Fibroblast of lung (primary cell): ENCODE measurements around the gene CDY2B. TPM values are rescaled to one million over a fixed set of nuclear protein-coding genes. Genes with fewer than 3 reads are reported as not detected.
"Not testable (repeated sequence)": the region's sequence is repeated elsewhere in the genome, so short reads cannot be mapped to it uniquely, and the experiment has no call there.

Experiments used
- DNase-seq, 2 donors: peaks; one replicate each; pipeline versions ENCODE4 v3.0.0 to v3.0.0-alpha.2; 2010; ENCODE audit warnings: low read depth in 2 of 2
- H2AFZ ChIP-seq: 2 replicates; pipeline ENCODE4 v1.5.1; 2012; ENCODE audit warnings: low read length, control low read depth, inconsistent platforms
- H3K27ac ChIP-seq: 2 replicates; pipeline ENCODE4 v1.5.1; 2011; ENCODE audit warnings: low read length, control low read depth; ENCODE audit not compliant: insufficient read depth
- H3K27me3 ChIP-seq: 2 replicates; pipeline ENCODE4 v1.5.1; 2011; ENCODE audit warnings: mild to moderate bottlenecking, low read length; ENCODE audit not compliant: control insufficient read depth, insufficient read depth
- H3K36me3 ChIP-seq: 2 replicates; pipeline ENCODE4 v1.5.1; 2011; ENCODE audit warnings: low read length; ENCODE audit not compliant: control insufficient read depth, insufficient read depth
- H3K4me1 ChIP-seq: 2 replicates; pipeline ENCODE4 v1.5.1; 2011; ENCODE audit warnings: low read length; ENCODE audit not compliant: control insufficient read depth, insufficient read depth; ENCODE audit errors: extremely low read depth
- H3K4me2 ChIP-seq: 2 replicates; pipeline ENCODE4 v1.5.1; 2011; ENCODE audit warnings: low read length, control low read depth; ENCODE audit not compliant: insufficient read depth; ENCODE audit errors: extremely low read depth
- H3K4me3 ChIP-seq, 4 experiments: fragments of 200-600 bp in 1 of 4; sonication (generic) in 1 of 4; replicated peaks in 1 of 4; 2 replicates each; pipeline ENCODE4 v1.5.1; 2011 to 2016; ENCODE audit warnings: low read length in 4 of 4, low read depth in 3 of 4, mild to moderate bottlenecking in 3 of 4, control low read depth in 2 of 4, inconsistent platforms in 1 of 4, mixed read lengths in 1 of 4; ENCODE audit not compliant: insufficient read depth in 1 of 4; ENCODE audit errors: control extremely low read depth in 1 of 4
- H3K79me2 ChIP-seq: 2 replicates; pipeline ENCODE4 v1.5.1; 2012; ENCODE audit warnings: mild to moderate bottlenecking, low read length, inconsistent platforms; ENCODE audit not compliant: control insufficient read depth, insufficient read depth
- H3K9ac ChIP-seq: 2 replicates; pipeline ENCODE4 v1.5.1; 2011; ENCODE audit warnings: mild to moderate bottlenecking, low read length, control low read depth; ENCODE audit not compliant: insufficient read depth
- H3K9me3 ChIP-seq: 2 replicates; pipeline ENCODE4 v1.5.1; 2012; ENCODE audit warnings: low read depth, low read length; ENCODE audit not compliant: control insufficient read depth, insufficient read depth
- H4K20me1 ChIP-seq: 2 replicates; pipeline ENCODE4 v1.5.1; 2011; ENCODE audit warnings: low read length; ENCODE audit not compliant: control insufficient read depth, insufficient read depth; ENCODE audit errors: extremely low read depth
- polyA plus RNA-seq, 2 donors: library from polyadenylated mRNA; depleted of rRNA in 1 of 2; stranded (reverse) in 1 of 2; unstranded in 1 of 2; fragments of >200 nt; gene quantifications; 2 replicates each; pipeline ENCODE4 v1.2.1, GENCODE V29; 2011 to 2012; ENCODE audit warnings: missing spikeins in 1 of 2
- total RNA-seq: library from RNA; depleted of rRNA; stranded (reverse); fragments of >200 nt; gene quantifications from 2 replicates; pipeline ENCODE4 v1.2.1, GENCODE V29; 2014

Gene CDY2B
- total and polyA plus RNA-seq, 2 donors (not counting 1 experiment from before 2014, with no cell fraction given) = not detected

- not testable (repeated sequence) for H3K4me1 ChIP-seq, DNase-seq, H3K4me3 ChIP-seq, H2AFZ ChIP-seq, H3K9ac ChIP-seq, H3K27ac ChIP-seq, H4K20me1 ChIP-seq, H3K4me2 ChIP-seq, H3K36me3 ChIP-seq, H3K27me3 ChIP-seq, H3K9me3 ChIP-seq, H3K79me2 ChIP-seq
These were observed 30.9 kb downstream of the CDY2B start for GRCh38 chrY:17849131-17849530.

GRCh38 chrY:17832149-17832548 is 47.9 kb downstream of the CDY2B start:
- not testable (repeated sequence) for H2AFZ ChIP-seq, H4K20me1 ChIP-seq, H3K27me3 ChIP-seq, H3K79me2 ChIP-seq, H3K27ac ChIP-seq, H3K9ac ChIP-seq, H3K4me3 ChIP-seq, H3K4me1 ChIP-seq, H3K36me3 ChIP-seq, H3K4me2 ChIP-seq, H3K9me3 ChIP-seq, DNase-seq

Other genes starting within 250 kb of the CDY2B start
- not detected in 2 replicates for gene CDY2A, start 145.6 kb upstream of the CDY2B start, total RNA-seq
- not detected in 2 replicates for gene CDY2A, start 145.6 kb upstream of the CDY2B start, polyA plus RNA-seq